ENCODE measurements around the gene HOXA5. TPM values are rescaled to one million over a fixed set of nuclear protein-coding genes. Genes with fewer than 3 reads are reported as not detected.

HOXA5 gene
- total RNA-seq, 1 donor from 2014 or later: 5.6 TPM

- ATAC-seq: no peak
These were observed 38.9 kb upstream of the HOXA5 start for GRCh38 chr7:27182285-27182841.

GRCh38 chr7:27181795-27182275 is 38.4 kb upstream of the HOXA5 start:
- ATAC-seq: no peak

GRCh38 chr7:27180431-27181420 is 37.2 kb upstream of the HOXA5 start:
- ATAC-seq: no peak

GRCh38 chr7:27179503-27180430 is 36.3 kb upstream of the HOXA5 start:
- ATAC-seq: peak; percentile 60

- no peak for ATAC-seq
These were observed 35.5 kb upstream of the HOXA5 start for GRCh38 chr7:27179030-27179429.

GRCh38 chr7:27178366-27178765 is 34.9 kb upstream of the HOXA5 start:
- no peak for ATAC-seq

GRCh38 chr7:27177795-27178320 is 34.4 kb upstream of the HOXA5 start:
- ATAC-seq: no peak

- no peak for ATAC-seq
These were observed 33.7 kb upstream of the HOXA5 start for GRCh38 chr7:27176962-27177794.

- no peak for ATAC-seq
These were observed 33.0 kb upstream of the HOXA5 start for GRCh38 chr7:27176524-27176845.

- no peak for ATAC-seq
These were observed 32.4 kb upstream of the HOXA5 start for GRCh38 chr7:27175626-27176523.

GRCh38 chr7:27174874-27175625 is 31.6 kb upstream of the HOXA5 start:
- no peak for ATAC-seq

GRCh38 chr7:27173956-27174873 is 30.7 kb upstream of the HOXA5 start, which contains the start of gene HOXA10:
Gene HOXA10 (minus strand): TSS chr7:27174320. CDS start chr7:27174306, 14 bp downstream.
- ATAC-seq: no peak

GRCh38 chr7:27173511-27173955 is 30.1 kb upstream of the HOXA5 start:
- peak; percentile 23 for ATAC-seq

- ATAC-seq: peak; percentile 7
These were observed 29.5 kb upstream of the HOXA5 start for GRCh38 chr7:27172823-27173510.

GRCh38 chr7:27172315-27172774 is 28.9 kb upstream of the HOXA5 start:
- no peak for ATAC-seq

- no peak for ATAC-seq
These were observed 28.3 kb upstream of the HOXA5 start for GRCh38 chr7:27171637-27172314.

- ATAC-seq: no peak
These were observed 27.8 kb upstream of the HOXA5 start for GRCh38 chr7:27171325-27171636.

Data from esophagus mucosa (tissue), 1 donor.